Skeletal muscle satellite cell (primary cell): Measurements from ENCODE around the gene PDYN.

Experiments
- H3K27me3 ChIP-seq: 2 replicates; pipeline ENCODE4 v1.7.0; 2013; ENCODE audit warnings: low read length; ENCODE audit not compliant: control insufficient read depth, insufficient read depth
- H3K36me3 ChIP-seq: 2 replicates; pipeline ENCODE4 v1.7.0; 2013; ENCODE audit warnings: mild to moderate bottlenecking, control low read depth, low read length; ENCODE audit not compliant: insufficient read depth
- H3K4me1 ChIP-seq: 2 replicates; pipeline ENCODE4 v1.7.0; 2013; ENCODE audit warnings: low read length; ENCODE audit not compliant: control insufficient read depth, insufficient read depth
- H3K4me2 ChIP-seq: 2 replicates; pipeline ENCODE4 v1.7.0; 2013; ENCODE audit warnings: mild to moderate bottlenecking, low read length
- H3K4me3 ChIP-seq: 2 replicates; pipeline ENCODE4 v1.7.0; 2013; ENCODE audit warnings: low read length
- H3K9ac ChIP-seq: 2 replicates; pipeline ENCODE4 v1.7.0; 2013; ENCODE audit warnings: mild to moderate bottlenecking, low read depth, low read length, moderate library complexity
- H3K9me3 ChIP-seq: replicated peaks from 2 replicates; pipeline ENCODE4 v1.7.0; 2013; ENCODE audit warnings: mild to moderate bottlenecking, control low read depth, low read length

The PDYN gene

DNA sequence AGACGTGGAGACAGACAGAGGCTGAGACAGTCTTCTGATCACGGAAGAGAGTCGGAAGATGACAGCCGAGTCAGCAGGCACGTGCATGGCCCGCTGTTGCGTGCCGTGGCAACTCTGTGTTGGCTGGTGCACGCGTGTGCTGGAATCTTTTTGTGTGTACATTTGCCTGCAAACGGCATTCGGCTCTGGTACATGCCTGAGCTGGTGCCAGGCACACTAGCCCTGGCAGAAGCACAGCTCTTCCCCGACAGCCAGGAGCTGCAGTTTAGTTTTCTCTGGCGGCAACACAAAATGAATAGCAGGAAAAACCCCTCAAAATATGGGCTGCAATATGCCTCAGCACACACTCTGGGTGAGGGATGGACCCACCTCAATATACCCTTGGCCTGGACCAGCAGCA lies 769 bp upstream of the PDYN start:
- Histone ChIP-seq H3K4me3 (no peak overlapping the region), H3K27me3 (peaks cover 88% of the 10 kb centered on the region), H3K4me1 (no peaks in the 10 kb centered on the region), H3K9ac (no peak overlapping the region), H3K4me2 (no peak overlapping the region), H3K9me3 (no peaks in the 10 kb centered on the region), H3K36me3 (no peaks in the 10 kb centered on the region)

DNA sequence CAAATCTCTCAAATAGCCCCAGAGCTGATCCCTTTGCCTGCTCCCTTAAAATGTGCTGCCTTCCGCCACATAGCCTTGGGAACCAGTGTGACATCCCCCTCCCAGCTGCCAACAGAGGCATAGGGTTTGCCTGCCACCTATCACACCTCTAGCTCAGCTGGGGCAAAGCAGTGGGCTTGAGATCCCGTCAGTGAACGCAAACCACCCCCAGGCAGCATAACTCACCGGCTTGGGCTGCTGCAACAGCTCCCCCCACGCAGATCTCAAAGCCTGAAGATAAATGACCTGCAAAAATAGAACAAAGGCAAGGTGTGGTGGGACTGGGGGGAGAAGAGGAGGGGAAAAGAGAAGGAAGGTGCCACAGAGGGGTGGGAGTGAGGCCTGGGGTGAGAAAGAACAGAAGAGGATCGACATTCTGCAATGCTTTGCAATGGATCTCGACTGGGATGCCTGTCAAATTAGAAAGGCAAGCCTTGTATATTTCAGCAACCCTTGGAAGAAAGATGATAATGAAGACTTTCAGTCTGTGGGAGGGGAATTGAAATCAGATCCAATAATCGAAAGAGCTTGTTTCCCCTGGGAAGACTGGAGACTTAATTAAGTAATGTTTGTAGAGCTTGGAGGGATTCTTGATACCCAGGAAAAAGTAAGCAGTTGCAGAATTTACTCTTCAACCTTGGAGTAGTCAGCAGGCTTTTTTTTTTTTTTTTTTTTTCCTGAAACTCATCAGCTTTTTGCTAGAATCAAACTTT lies 1.3 kb downstream of the PDYN start:
- H3K27me3 ChIP-seq, result peaks cover 94% of the 10 kb centered on the region
- no peaks in the 10 kb centered on the region for H3K4me1 ChIP-seq
- H3K9ac ChIP-seq, result no peak overlapping the region
- H3K4me3 ChIP-seq, result no peak overlapping the region
- no peaks in the 10 kb centered on the region for H3K9me3 ChIP-seq
- H3K4me2 ChIP-seq, result no peak overlapping the region
- no peaks in the 10 kb centered on the region for H3K36me3 ChIP-seq

DNA sequence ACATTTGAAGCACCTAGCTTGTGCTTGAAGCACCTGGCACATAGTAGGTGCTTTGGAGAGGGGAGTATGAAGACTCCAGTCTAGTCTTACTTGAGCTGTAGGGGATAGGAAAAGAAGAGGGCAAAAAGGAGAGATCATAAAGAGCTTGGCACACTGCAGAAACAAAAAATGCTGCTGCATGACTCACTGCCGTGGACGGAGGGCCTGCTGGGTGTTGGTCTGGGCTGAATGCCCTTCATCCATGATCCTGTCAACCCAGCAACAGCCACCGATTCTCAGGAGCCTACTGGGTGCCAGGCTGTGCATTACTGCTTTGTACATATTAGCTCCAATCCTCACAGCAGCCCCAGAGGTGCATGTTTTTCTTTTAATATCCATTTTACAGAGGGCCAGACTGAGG lies 6.0 kb downstream of the PDYN start:
- no peak overlapping the region for H3K9ac ChIP-seq
- no peak overlapping the region for H3K4me3 ChIP-seq
- H3K9me3 ChIP-seq, result no peaks in the 10 kb centered on the region
- H3K36me3 ChIP-seq, result no peaks in the 10 kb centered on the region
- no peak overlapping the region for H3K4me2 ChIP-seq
- H3K27me3 ChIP-seq, result peaks cover 88% of the 10 kb centered on the region
- H3K4me1 ChIP-seq, result no peaks in the 10 kb centered on the region

DNA sequence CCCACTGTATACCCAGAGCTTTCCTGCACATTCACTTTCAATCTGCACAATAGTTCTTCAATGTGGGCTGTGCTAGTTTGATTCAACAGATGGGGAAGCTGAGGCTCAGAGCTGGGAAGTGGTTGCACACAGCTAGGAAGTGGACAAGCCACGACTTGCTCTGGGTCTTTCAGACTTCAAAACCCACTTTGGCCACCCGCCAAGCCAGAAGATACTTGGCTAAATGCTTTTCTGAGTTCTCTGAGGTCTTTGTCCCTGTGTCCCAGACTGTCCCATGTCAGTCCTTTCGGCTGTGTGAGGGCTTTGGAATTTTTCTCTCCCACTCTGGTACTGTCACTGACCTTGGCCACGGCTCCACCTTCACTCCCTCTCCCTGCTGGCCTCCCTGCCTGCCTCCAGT lies 10.6 kb downstream of the PDYN start:
- Histone ChIP-seq H3K4me3 (no peak overlapping the region), H3K4me1 (no peaks in the 10 kb centered on the region), H3K9me3 (no peaks in the 10 kb centered on the region), H3K27me3 (peaks cover 64% of the 10 kb centered on the region), H3K36me3 (no peaks in the 10 kb centered on the region), H3K4me2 (no peak overlapping the region), H3K9ac (no peak overlapping the region)

DNA sequence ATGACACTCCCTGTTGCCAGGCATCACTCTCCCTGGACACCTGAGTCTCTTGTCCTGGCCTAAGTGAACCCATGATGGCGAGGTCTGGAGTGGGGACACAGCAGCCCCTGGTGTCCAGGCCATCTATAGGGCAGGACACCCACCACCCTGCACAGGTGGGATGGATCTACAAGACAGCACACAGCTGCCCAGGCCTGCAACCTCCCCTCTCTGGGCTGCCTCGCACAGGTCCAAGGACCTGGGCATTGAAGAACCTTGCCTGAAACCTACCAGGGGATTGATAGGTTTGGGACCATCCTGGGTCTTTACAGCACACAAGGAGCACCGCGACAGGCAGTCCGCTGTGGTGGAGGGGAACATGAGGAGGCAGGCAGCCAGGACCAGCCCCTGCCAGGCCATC lies 11.2 kb downstream of the PDYN start:
- H3K9ac ChIP-seq, result no peak overlapping the region
- peaks cover 65% of the 10 kb centered on the region for H3K27me3 ChIP-seq
- H3K4me1 ChIP-seq, result no peaks in the 10 kb centered on the region
- no peaks in the 10 kb centered on the region for H3K9me3 ChIP-seq
- no peak overlapping the region for H3K4me2 ChIP-seq
- H3K36me3 ChIP-seq, result no peaks in the 10 kb centered on the region
- H3K4me3 ChIP-seq, result no peak overlapping the region

DNA sequence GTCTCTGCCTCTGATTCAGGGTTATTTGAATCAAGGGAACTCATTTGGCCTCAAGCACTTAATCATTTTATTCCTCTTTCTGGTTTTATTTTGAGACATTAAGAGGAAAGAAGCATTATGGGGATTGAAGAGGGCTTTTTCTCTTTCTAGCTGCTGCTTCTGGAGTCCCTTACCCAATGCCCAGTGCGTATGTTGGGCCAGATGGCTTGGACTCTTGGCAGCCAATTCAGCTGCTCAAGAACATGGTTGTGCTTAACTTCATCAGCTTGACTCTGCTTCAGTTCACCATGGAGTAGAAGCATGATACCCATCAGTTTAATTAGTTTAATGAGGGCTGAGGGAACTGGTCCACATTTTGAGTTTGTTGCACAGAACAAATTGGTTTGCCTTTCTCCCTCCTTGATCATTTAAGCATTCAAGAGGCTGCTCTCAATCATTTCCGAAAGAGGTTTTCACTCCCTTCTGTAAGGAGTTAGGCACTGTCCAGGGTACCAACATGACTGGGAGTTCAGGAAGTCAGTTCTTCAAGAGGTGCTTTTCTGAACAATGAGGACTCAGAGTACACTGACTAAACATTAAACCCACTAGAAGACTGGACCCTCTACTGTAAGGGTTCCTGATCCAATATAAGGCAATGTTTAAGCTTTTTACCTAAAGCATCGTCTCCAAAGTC lies 14.6 kb downstream of the PDYN start:
- Histone ChIP-seq H3K9ac (no peak overlapping the region), H3K4me1 (no peaks in the 10 kb centered on the region), H3K36me3 (no peaks in the 10 kb centered on the region), H3K9me3 (no peaks in the 10 kb centered on the region), H3K4me2 (no peak overlapping the region), H3K27me3 (peaks cover 68% of the 10 kb centered on the region), H3K4me3 (no peak overlapping the region)

DNA sequence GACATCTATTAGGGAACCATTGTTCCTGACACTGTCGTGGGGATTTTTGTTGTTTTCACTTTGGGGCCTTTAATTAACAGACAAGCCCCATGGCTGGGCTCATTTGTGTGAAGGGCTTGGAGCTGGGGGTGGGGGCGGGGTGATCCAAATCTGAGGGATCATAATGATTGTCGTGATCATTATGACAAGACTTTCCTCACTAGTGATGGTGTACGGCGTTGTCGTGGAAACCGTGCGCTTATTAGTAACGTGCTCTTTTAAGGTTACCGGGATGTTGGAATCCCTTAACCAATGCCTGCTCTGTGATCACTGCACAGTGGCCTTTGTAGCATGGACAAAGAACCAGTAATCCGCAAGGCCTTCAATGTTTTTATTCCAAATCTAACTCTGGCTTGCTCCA lies 18.6 kb downstream of the PDYN start:
- H3K27me3 ChIP-seq, result peaks cover 80% of the 10 kb centered on the region
- no peaks in the 10 kb centered on the region for H3K36me3 ChIP-seq
- H3K4me2 ChIP-seq, result no peak overlapping the region
- no peak overlapping the region for H3K9ac ChIP-seq
- no peak overlapping the region for H3K4me3 ChIP-seq
- H3K4me1 ChIP-seq, result no peaks in the 10 kb centered on the region
- H3K9me3 ChIP-seq, result no peaks in the 10 kb centered on the region

DNA sequence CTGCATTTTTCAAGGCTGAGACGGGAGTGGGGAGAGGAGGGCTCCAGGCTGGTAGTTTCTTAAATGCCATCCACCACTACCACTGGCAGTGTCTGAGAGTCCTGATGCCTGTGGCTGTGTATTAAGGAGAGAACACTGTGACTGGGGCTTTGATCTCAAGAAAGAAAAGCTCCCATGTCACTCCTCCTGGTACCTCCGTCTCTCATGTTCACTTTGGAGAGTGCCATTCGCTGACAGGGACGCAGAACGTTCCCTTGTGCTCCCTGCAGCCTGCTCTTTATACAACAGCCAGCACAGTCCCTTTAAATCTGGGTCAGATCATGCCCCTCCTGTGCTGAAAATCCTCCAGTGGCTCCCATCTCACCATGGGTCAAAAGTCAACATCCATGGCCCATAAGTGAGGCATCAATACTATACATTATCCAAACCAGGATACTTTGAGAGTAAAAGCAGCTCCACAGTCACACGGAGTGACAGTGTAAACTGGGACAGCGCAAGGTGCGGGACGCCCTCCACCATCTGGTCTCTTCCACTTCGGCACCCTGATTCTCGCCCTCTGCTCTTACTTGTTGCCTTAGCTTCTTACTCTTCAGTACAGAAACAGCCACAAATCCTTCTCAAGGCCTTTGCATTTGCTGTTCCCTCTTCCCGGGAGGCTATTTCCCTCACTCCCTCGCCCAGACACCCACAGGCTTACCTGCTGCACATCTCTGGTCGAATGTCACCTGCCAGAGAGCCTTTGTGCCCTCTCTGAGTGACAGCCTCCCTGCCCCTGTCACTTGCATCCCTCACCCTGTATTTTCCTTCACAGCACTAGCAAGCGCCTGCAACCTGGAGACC lies 20.0 kb downstream of the PDYN start:
- Histone ChIP-seq H3K4me2 (no peak overlapping the region), H3K4me3 (no peak overlapping the region), H3K4me1 (no peaks in the 10 kb centered on the region), H3K9ac (no peak overlapping the region), H3K27me3 (peaks cover 79% of the 10 kb centered on the region), H3K9me3 (no peaks in the 10 kb centered on the region), H3K36me3 (no peaks in the 10 kb centered on the region)

DNA sequence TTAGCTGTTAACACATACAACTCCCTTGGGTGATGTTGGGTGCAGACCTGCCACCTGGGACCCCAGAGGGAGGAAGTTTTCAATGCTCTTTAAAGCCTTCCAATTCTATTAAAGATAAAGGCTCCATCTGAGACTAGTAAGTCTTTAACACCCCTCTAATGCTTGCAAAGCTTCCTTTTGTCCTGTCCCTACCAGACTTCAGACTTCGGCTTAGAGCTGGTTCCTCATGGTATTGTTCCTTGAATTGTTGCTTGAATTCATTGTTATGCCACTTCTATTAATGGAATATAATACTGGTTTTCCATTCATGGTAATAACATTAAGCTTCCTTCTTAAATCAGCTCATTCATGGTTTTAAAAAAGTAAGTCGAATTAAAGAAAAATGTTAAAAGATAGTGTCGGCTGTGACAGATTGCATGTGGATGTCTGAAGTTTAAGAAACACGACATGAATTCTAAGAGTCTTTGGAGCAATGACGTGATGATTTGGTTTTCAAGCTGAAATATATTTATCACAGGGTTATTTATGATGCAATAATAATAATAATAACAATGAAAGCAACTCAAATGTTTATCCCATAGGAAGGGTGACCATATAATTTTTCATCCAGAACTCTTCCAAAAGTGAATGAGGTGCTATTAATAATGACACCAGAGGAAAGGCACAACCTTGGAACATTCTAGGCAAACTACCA lies 21.8 kb downstream of the PDYN start:
- Histone ChIP-seq H3K4me2 (no peak overlapping the region), H3K9ac (no peak overlapping the region), H3K4me3 (no peak overlapping the region), H3K4me1 (no peaks in the 10 kb centered on the region), H3K9me3 (no peaks in the 10 kb centered on the region), H3K36me3 (no peaks in the 10 kb centered on the region), H3K27me3 (peaks cover 83% of the 10 kb centered on the region)

DNA sequence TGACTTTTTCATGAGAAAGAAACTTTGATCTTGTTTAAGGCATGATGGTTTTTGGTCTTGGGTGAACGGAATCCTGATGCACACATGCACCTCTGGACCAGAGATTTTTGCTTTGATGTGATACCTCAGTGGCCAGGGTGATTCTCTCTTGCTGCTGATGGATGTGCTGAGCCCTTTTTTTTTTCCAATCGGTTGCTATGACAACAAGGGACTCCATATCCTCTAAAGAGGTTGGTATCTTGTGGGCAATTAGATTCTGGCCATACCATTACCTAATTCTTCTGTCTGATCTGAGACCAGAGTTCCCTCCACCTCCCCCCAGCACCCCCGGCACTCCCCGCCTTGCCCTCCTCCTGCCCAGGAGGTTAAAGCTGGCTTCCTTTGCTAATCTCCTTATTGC lies 24.9 kb downstream of the PDYN start:
- Histone ChIP-seq H3K4me1 (peaks cover 4% of the 10 kb centered on the region), H3K9ac (no peak overlapping the region), H3K36me3 (no peaks in the 10 kb centered on the region), H3K27me3 (peaks cover 84% of the 10 kb centered on the region), H3K4me2 (no peak overlapping the region), H3K4me3 (no peak overlapping the region), H3K9me3 (no peaks in the 10 kb centered on the region)
